OCI-LY3 (cell line): ENCODE measurements around the gene SH3PXD2B.

Experiments
- EZH2phosphoT487 ChIP-seq: fragments of 200-600 bp; shearing (Covaris generic); IDR thresholded peaks from 2 replicates; pipeline ENCODE4 v1.6.1; 2018; ENCODE audit warnings: antibody characterized with exemption, mixed run types, low read depth
- TF ChIP-seq, protein P1 (sequence below): fragments of 200-600, 300-600 bp; sonication (generic); IDR thresholded peaks from 2 replicates; pipeline ENCODE4 v1.5.1; 2014; ENCODE audit warnings: antibody characterized with exemption, low read length, low read depth

DNA sequence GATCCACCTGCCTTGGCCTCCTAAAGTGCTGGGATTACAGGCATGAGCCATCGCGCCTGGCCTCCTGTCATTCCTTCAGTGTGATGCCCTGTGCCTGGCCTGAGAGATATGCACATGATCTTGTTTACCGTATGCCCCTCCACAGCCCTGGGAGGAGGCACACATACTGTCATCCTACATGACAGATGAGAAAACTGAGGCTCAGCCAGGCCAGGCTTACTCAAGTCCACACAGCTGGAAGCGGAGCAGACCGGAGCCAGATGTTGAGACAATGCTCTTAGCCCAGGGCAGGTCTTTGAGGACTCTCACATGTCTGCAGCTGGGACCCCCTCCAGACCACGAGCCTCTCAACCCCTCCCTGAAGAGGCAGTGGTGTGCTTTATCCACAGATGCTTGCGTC is 38.7 kb upstream of the SH3PXD2B start:
- TF ChIP-seq, protein P1, sequence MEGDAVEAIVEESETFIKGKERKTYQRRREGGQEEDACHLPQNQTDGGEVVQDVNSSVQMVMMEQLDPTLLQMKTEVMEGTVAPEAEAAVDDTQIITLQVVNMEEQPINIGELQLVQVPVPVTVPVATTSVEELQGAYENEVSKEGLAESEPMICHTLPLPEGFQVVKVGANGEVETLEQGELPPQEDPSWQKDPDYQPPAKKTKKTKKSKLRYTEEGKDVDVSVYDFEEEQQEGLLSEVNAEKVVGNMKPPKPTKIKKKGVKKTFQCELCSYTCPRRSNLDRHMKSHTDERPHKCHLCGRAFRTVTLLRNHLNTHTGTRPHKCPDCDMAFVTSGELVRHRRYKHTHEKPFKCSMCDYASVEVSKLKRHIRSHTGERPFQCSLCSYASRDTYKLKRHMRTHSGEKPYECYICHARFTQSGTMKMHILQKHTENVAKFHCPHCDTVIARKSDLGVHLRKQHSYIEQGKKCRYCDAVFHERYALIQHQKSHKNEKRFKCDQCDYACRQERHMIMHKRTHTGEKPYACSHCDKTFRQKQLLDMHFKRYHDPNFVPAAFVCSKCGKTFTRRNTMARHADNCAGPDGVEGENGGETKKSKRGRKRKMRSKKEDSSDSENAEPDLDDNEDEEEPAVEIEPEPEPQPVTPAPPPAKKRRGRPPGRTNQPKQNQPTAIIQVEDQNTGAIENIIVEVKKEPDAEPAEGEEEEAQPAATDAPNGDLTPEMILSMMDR, result no peak
- no peak for TF ChIP-seq EZH2phosphoT487
